SK-N-SH treated with all-trans-retinoic acid at 6 μM for 48 hours (cell line): ENCODE results near the gene SRPK3.

Experiments
- ATAC-seq: fragments of 200-7000 bp; cut with Tn5 transposase; 3 replicates; pipeline ENCODE4 v1.9.1; 2020; ENCODE audit warnings: mild to moderate bottlenecking, moderate library complexity
- ARNTL ChIP-seq: fragments of 450-650 bp; formaldehyde crosslinking; IDR thresholded peaks from 2 replicates; pipeline ENCODE4 v1.5.0; 2020; ENCODE audit warnings: low read depth, mild to moderate bottlenecking, moderate library complexity, borderline replicate concordance
- BACH2 ChIP-seq: fragments of 250-450 bp; sonication (Bioruptor Pico); IDR thresholded peaks from 2 replicates; pipeline ENCODE4 v1.9.0; 2021; ENCODE audit warnings: mild to moderate bottlenecking, borderline replicate concordance
- CREB5 ChIP-seq: fragments of 250-450 bp; sonication (Bioruptor Pico); IDR thresholded peaks from 2 replicates; pipeline ENCODE4 v1.5.1; 2020; ENCODE audit warnings: low read depth, mild to moderate bottlenecking, moderate library complexity
- CSDC2 ChIP-seq: fragments of 250-450 bp; sonication (Bioruptor Pico); IDR thresholded peaks from 2 replicates; pipeline ENCODE4 v1.5.0; 2020; ENCODE audit warnings: mild to moderate bottlenecking, moderate library complexity
- CSRNP3 ChIP-seq: fragments of 250-450 bp; sonication (Bioruptor Pico); IDR thresholded peaks from 2 replicates; pipeline ENCODE4 v1.5.1; 2021; ENCODE audit warnings: mild to moderate bottlenecking, moderate library complexity
- ESRRG ChIP-seq: fragments of 250-450 bp; sonication (Bioruptor Pico); IDR thresholded peaks from 2 replicates; pipeline ENCODE4 v1.6.1; 2021; ENCODE audit warnings: mild to moderate bottlenecking
- GLIS3 ChIP-seq: fragments of 250-450 bp; sonication (Bioruptor Pico); IDR thresholded peaks from 2 replicates; pipeline ENCODE4 v1.5.0; 2020; ENCODE audit warnings: mild to moderate bottlenecking, moderate library complexity
- ISL1 ChIP-seq: fragments of 250-450 bp; sonication (Bioruptor Pico); IDR thresholded peaks from 2 replicates; pipeline ENCODE4 v2.1.2; 2022; ENCODE audit warnings: mild to moderate bottlenecking, moderate library complexity
- OSR1 ChIP-seq: fragments of 250-450 bp; sonication (Bioruptor Pico); IDR thresholded peaks from 2 replicates; pipeline ENCODE4 v1.8.0; 2022; ENCODE audit warnings: moderate library complexity, mild to moderate bottlenecking, inconsistent platforms
- PATZ1 ChIP-seq: fragments of 250-450 bp; sonication (Bioruptor Pico); IDR thresholded peaks from 2 replicates; pipeline ENCODE4 v1.8.0; 2020; ENCODE audit warnings: mild to moderate bottlenecking, moderate library complexity, borderline replicate concordance
- POU6F1 ChIP-seq: fragments of 250-450 bp; sonication (Bioruptor Pico); IDR thresholded peaks from 2 replicates; pipeline ENCODE4 v1.8.0; 2021; ENCODE audit warnings: low read depth, mild to moderate bottlenecking, moderate library complexity, borderline replicate concordance
- PPARA ChIP-seq: fragments of 250-450 bp; sonication (Bioruptor Pico); IDR thresholded peaks from 2 replicates; pipeline ENCODE4 v1.5.0; 2020; ENCODE audit warnings: mild to moderate bottlenecking, borderline replicate concordance
- RARB ChIP-seq: fragments of 250-450 bp; sonication (Bioruptor Pico); IDR thresholded peaks from 2 replicates; pipeline ENCODE4 v1.8.0; 2021; ENCODE audit warnings: mild to moderate bottlenecking, moderate library complexity
- SNAI2 ChIP-seq: fragments of 250-450 bp; sonication (Bioruptor Pico); IDR thresholded peaks from 2 replicates; pipeline ENCODE4 v1.5.0; 2020; ENCODE audit warnings: mild to moderate bottlenecking, moderate library complexity
- TSHZ2 ChIP-seq: fragments of 250-450 bp; sonication (Bioruptor Pico); IDR thresholded peaks from 2 replicates; pipeline ENCODE4 v1.5.0; 2020; ENCODE audit warnings: mild to moderate bottlenecking, moderate library complexity
- ZC3H10 ChIP-seq: fragments of 250-450 bp; sonication (Bioruptor Pico); IDR thresholded peaks from 2 replicates; pipeline ENCODE4 v1.5.1; 2021; ENCODE audit warnings: mild to moderate bottlenecking, moderate library complexity
- ZFP3 ChIP-seq: fragments of 250-450 bp; sonication (Bioruptor Pico); IDR thresholded peaks from 2 replicates; pipeline ENCODE4 v1.5.0; 2020; ENCODE audit warnings: mild to moderate bottlenecking, moderate library complexity
- ZFP30 ChIP-seq: fragments of 450-650 bp; formaldehyde crosslinking; IDR thresholded peaks from 2 replicates; pipeline ENCODE4 v1.5.0; 2022; ENCODE audit warnings: mild to moderate bottlenecking, moderate library complexity
- ZNF70 ChIP-seq: fragments of 450-650 bp; formaldehyde crosslinking; IDR thresholded peaks from 2 replicates; pipeline ENCODE4 v1.5.0; 2020; ENCODE audit warnings: mild to moderate bottlenecking, moderate library complexity
- ZNF8 ChIP-seq: fragments of 450-650 bp; formaldehyde crosslinking; IDR thresholded peaks from 2 replicates; pipeline ENCODE4 v1.5.0; 2020; ENCODE audit warnings: mild to moderate bottlenecking, moderate library complexity

SRPK3 gene

GRCh38 chrX:153774576-153775292 is 6.1 kb upstream of the SRPK3 start (continued):
- TF ChIP-seq TSHZ2 (CRISPR knock-in tag) (no peak), OSR1 (no peak), ZFP30 (CRISPR knock-in tag) (no peak), ISL1 (CRISPR knock-in tag) (no peak), ARNTL (no peak), SNAI2 (CRISPR knock-in tag) (no peak), PPARA (CRISPR knock-in tag) (no peak), GLIS3 (CRISPR knock-in tag) (no peak), ZC3H10 (CRISPR knock-in tag) (no peak), CSDC2 (CRISPR knock-in tag) (no peak)

GRCh38 chrX:153775293-153776119 is 5.3 kb upstream of the SRPK3 start:
- ATAC-seq, result no peak
- TF ChIP-seq BACH2 (CRISPR knock-in tag) (no peak), ZFP3 (CRISPR knock-in tag) (no peak), ESRRG (no peak), RARB (no peak), POU6F1 (CRISPR knock-in tag) (no peak), CSDC2 (CRISPR knock-in tag) (no peak), GLIS3 (CRISPR knock-in tag) (no peak), TSHZ2 (CRISPR knock-in tag) (no peak), ZNF70 (CRISPR knock-in tag) (no peak), SNAI2 (CRISPR knock-in tag) (no peak), CREB5 (no peak)
- TF ChIP-seq, all 23 proteins: peak for 0

- no peak for ATAC-seq
- TF ChIP-seq GLIS3 (CRISPR knock-in tag) (no peak), SNAI2 (CRISPR knock-in tag) (no peak), CREB5 (no peak), ZNF8 (CRISPR knock-in tag) (no peak), ZFP3 (CRISPR knock-in tag) (no peak), PATZ1 (CRISPR knock-in tag) (no peak), ISL1 (CRISPR knock-in tag) (no peak), ZC3H10 (CRISPR knock-in tag) (no peak), CSRNP3 (CRISPR knock-in tag) (no peak), CSDC2 (CRISPR knock-in tag) (no peak), POU6F1 (CRISPR knock-in tag) (no peak), ZFP30 (CRISPR knock-in tag) (no peak)
Measured at GRCh38 chrX:153776120-153776599, 4.7 kb upstream of the SRPK3 start.
